Kidney epithelial cell (primary cell): ENCODE measurements around the gene FANK1. TPM values are rescaled to one million over a fixed set of nuclear protein-coding genes. Genes with fewer than 3 reads are reported as not detected.

ENCODE experiments used
- DNase-seq: peaks from one replicate; pipeline ENCODE4 v3.0.0-alpha.2; 2010; ENCODE audit warnings: low read depth
- H3K27me3 ChIP-seq: 2 replicates; pipeline ENCODE4 v1.6.0; 2011; ENCODE audit warnings: low read length; ENCODE audit not compliant: control insufficient read depth, insufficient read depth
- H3K36me3 ChIP-seq: 2 replicates; pipeline ENCODE4 v1.5.1; 2011; ENCODE audit warnings: low read length; ENCODE audit not compliant: control insufficient read depth, insufficient read depth
- H3K4me3 ChIP-seq: 2 replicates; pipeline ENCODE4 v1.5.1; 2011; ENCODE audit warnings: low read depth, mild to moderate bottlenecking, control low read depth, low read length
- total RNA-seq: library from RNA; depleted of rRNA; stranded (reverse); fragments of >200 nt; gene quantifications from 2 replicates; pipeline ENCODE4 v1.2.3, GENCODE V29; 2015
- TF ChIP-seq, protein P1 (sequence below): IDR thresholded peaks from 2 replicates; pipeline ENCODE4 v1.5.1; 2011; ENCODE audit warnings: mild to moderate bottlenecking, moderate library complexity, low read length, control low read depth, inconsistent platforms; ENCODE audit not compliant: insufficient read depth, poor library complexity, severe bottlenecking

The FANK1 gene
- total RNA-seq, 1 donor from 2014 or later = 7.5 TPM

DNA sequence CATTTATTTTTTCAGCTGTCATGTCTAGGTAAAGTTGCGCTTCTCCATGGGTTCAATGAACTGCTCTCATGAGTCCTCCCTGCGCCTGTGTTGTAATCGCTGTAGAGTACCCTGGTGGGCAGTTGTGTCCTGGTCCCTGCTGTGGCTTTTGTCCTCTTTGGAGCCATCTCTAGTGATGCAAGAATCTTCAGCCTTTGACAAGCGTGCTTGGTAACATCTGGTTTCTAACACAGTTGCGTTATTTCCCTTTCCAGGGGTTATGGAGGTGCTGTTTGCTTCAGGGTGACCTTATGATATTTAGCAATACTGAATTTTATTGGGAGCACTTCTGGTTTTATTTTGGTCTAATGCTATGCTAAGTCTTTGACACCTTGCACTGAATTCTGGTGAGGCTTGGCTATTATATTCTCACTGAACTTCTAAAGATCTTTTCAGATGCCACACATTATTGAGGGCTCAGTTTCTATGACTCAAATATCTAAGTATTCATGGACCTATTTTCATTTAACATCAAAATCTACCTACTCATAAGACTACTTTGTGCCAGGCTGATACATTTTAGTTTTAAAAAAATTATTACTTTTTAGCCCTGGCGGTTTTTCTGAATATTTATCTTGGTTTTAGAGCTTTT lies 88.6 kb downstream of the FANK1 start:
- no peak overlapping the region for H3K4me3 ChIP-seq
- no peaks in the 10 kb centered on the region for H3K27me3 ChIP-seq
- H3K36me3 ChIP-seq = no peaks in the 10 kb centered on the region
- TF ChIP-seq, protein P1, sequence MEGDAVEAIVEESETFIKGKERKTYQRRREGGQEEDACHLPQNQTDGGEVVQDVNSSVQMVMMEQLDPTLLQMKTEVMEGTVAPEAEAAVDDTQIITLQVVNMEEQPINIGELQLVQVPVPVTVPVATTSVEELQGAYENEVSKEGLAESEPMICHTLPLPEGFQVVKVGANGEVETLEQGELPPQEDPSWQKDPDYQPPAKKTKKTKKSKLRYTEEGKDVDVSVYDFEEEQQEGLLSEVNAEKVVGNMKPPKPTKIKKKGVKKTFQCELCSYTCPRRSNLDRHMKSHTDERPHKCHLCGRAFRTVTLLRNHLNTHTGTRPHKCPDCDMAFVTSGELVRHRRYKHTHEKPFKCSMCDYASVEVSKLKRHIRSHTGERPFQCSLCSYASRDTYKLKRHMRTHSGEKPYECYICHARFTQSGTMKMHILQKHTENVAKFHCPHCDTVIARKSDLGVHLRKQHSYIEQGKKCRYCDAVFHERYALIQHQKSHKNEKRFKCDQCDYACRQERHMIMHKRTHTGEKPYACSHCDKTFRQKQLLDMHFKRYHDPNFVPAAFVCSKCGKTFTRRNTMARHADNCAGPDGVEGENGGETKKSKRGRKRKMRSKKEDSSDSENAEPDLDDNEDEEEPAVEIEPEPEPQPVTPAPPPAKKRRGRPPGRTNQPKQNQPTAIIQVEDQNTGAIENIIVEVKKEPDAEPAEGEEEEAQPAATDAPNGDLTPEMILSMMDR = no peak
- DNase-seq = no peak

DNA sequence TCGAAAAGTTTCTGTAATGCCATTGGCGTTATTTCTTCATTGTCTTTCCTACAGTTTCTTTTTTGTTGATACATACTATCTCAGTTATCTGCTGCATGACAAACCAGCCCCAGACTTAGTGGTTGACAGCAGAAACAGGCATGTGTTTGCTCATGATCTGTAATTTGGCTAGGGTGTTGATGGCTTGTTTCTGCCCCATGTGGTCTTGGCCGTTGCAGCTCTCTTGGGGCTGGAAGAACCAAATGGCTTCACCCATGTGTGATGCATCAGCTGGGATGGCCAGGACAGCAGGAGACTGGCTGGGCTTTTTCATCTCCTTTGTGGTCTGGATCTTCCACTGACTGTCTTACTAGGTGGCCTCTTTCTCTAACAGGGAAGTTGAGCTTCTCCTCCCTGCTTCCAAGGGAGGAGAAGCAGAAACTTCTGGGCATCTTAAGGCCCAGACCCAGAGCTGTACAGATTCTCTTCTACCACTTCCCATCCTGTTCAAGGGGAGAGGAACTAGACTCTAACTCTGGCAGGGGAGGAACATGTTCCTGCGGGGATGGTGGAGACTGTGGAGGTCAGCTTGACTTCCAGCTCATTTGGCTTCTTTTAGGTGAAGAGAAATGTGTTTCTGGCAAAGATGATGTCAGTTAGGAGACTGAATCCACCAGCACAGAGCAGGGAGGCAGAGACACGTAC lies 89.3 kb downstream of the FANK1 start:
- H3K36me3 ChIP-seq = no peaks in the 10 kb centered on the region
- H3K27me3 ChIP-seq = no peaks in the 10 kb centered on the region
- DNase-seq = no peak
- TF ChIP-seq, protein P1 = no peak
- no peak overlapping the region for H3K4me3 ChIP-seq

DNA sequence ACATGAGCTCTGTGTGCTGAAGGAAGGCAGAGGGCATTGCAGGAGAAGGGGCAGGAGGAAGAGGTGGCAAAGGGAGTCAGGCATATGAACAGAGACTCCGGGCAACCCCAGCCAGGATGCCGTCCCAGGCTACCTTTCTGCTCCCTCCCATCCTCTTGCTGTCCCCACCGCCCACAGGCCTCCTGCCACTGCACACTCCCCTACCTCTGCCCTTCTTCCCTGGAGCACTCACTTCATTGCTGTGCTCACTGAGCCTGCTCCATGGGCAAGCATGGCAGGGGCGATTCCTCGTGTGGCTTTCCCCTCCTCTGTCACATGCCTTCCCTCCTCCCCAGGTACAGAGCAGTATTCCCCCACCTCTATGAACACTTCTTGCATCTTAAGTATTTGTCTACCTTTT lies 93.4 kb downstream of the FANK1 start:
- Histone ChIP-seq H3K36me3 (peaks cover 1% of the 10 kb centered on the region), H3K27me3 (no peaks in the 10 kb centered on the region), H3K4me3 (no peak overlapping the region)
- TF ChIP-seq, protein P1 = no peak
- DNase-seq = no peak

DNA sequence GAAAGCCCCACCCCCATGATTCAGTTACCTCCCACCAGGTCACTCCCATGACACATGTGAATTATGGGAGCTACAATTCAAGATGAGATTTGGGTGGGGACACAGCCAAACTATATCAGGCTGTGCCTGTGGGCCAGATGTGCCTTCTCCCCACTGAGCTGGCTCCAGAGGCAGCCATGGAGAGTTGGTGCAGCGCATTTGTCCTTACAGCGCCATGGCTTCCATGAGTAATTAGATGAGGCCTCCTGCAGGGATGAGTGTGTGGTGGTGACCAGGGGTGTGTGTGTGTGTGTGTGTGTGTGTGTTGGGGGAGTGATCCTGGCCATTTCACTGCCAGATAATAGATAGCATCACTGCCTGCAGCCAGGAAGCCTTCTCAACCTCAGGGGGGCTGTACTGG lies 94.6 kb downstream of the FANK1 start:
- Histone ChIP-seq H3K27me3 (no peaks in the 10 kb centered on the region), H3K4me3 (no peak overlapping the region), H3K36me3 (peaks cover 1% of the 10 kb centered on the region)
- TF ChIP-seq, protein P1 = no peak
- DNase-seq = no peak

DNA sequence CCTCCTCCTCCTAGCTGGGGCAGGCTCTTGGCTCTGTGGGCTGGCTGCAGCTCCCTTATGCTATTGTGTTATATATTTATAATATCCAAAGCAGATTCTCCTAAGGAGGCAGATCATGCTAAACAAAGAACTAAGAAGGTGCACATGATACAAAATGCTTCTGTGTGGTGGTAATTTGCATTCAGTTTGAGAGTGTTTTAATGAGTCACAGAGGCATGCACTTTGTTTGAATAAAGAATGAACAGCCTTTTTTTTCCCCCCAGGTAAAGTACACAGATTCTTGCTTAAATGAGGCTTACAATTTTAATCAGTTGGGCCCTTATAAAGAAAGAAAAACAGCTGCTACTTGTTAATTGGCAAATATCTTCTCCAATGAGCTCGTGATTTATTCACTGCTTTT lies 95.0 kb downstream of the FANK1 start:
- no peak for DNase-seq
- no peaks in the 10 kb centered on the region for H3K27me3 ChIP-seq
- no peak overlapping the region for H3K4me3 ChIP-seq
- TF ChIP-seq, protein P1 = no peak
- H3K36me3 ChIP-seq = peaks cover 1% of the 10 kb centered on the region

DNA sequence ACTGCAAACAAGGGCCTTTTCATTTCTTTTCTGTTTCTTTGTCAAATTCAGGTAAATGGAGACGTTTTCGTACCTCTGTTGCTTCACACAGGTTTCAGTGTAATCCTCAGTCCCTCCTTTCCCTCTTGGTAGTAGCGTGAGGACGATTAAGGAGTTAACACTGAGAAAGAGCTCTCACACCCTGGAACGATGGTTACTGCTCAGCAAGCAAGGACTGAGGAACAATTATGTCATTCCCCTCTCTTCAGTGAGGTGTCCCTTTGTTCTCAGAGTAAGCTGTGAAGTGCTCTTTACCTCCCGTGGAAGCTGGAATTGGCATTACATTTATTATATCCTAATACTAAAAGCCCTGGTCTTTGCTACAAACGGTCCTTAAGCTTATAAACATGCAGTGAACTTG lies 95.9 kb downstream of the FANK1 start:
- peaks cover 1% of the 10 kb centered on the region for H3K36me3 ChIP-seq
- TF ChIP-seq, protein P1 = no peak
- DNase-seq = no peak
- H3K27me3 ChIP-seq = no peaks in the 10 kb centered on the region
- H3K4me3 ChIP-seq = no peak overlapping the region
